SU-DHL-6 (cell line): ENCODE measurements around the gene ARVCF.

Source experiments
- EZH2phosphoT487 ChIP-seq: fragments of 200-600 bp; sonication (generic), shearing (Covaris generic); conservative IDR thresholded peaks from 2 replicates; pipeline ENCODE4 v1.6.1; 2018; ENCODE audit warnings: mild to moderate bottlenecking, antibody characterized with exemption, low read length, moderate library complexity, mixed read lengths
- TF ChIP-seq, protein P1 (sequence below): fragments of 200-600 bp; sonication (generic); IDR thresholded peaks from one replicate; pipeline ENCODE4 v1.5.1; 2017; ENCODE audit warnings: antibody characterized with exemption, mild to moderate bottlenecking, low read length, moderate library complexity; ENCODE audit not compliant: insufficient read depth, poor library complexity, severe bottlenecking

DNA sequence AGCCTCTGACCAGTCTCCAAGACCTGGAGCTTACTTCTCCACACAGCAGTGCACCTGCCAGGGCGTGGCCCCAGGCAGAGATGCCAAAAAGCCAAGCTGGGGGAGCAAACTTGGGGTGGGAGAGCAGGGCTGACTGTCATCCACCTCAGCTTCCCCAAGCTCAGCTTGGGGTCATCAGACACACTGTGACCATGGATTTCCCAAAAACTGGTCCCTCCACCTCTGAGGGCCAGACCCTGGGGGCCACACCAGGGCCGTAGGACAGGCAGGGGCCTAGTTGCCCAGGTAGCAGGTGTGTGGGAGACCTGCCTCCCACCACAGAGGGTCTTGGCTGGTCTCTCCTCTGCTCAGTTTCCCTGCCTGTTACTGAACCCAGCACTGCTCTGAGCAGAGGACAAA, 30.6 kb downstream of the ARVCF start:
- TF ChIP-seq, protein P1, sequence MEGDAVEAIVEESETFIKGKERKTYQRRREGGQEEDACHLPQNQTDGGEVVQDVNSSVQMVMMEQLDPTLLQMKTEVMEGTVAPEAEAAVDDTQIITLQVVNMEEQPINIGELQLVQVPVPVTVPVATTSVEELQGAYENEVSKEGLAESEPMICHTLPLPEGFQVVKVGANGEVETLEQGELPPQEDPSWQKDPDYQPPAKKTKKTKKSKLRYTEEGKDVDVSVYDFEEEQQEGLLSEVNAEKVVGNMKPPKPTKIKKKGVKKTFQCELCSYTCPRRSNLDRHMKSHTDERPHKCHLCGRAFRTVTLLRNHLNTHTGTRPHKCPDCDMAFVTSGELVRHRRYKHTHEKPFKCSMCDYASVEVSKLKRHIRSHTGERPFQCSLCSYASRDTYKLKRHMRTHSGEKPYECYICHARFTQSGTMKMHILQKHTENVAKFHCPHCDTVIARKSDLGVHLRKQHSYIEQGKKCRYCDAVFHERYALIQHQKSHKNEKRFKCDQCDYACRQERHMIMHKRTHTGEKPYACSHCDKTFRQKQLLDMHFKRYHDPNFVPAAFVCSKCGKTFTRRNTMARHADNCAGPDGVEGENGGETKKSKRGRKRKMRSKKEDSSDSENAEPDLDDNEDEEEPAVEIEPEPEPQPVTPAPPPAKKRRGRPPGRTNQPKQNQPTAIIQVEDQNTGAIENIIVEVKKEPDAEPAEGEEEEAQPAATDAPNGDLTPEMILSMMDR, result no peak
- TF ChIP-seq EZH2phosphoT487, result no peak
